Measurements from ENCODE around the gene TCOF1.
A peak's percentile ranks its signal among the peaks of the same experiment; 100 is the strongest.

Gene TCOF1

GRCh38 chr5:150350524-150351344 is 6.8 kb upstream of the TCOF1 start:
- peak overlapping the region in 4 of 11 experiments; percentile 20 to 41 (median 26); a peak in 3 of 22 replicates for H3K9ac ChIP-seq
- no peaks in the 10 kb centered on the region for H3K27me3 ChIP-seq
- no peak for TF ChIP-seq Cebpa-rat (IDR thresholded peaks at IDR 0.05)
- H3K4me3 ChIP-seq = no peak overlapping the region
- H4K20me1 ChIP-seq = 0 out of 22 replicates have a peak, but pooled peaks cover 0 to 6% (median 0%) of the 10 kb centered on the region in 11 experiments
- peak overlapping the region in 3 of 11 experiments; percentile 9 to 45 (median 43); a peak in 3 of 22 replicates for H3K27ac ChIP-seq
- H3K4me1 ChIP-seq = peaks cover 35 to 58% (median 49%) of the 10 kb centered on the region in 10 experiments
- no peaks in the 10 kb centered on the region for H3K36me3 ChIP-seq
- no peaks in the 10 kb centered on the region for H3K9me3 ChIP-seq (replicated peaks in 1 of 11)
- H3K4me2 ChIP-seq = peak overlapping the region; percentile 36 to 73 (median 60)

GRCh38 chr5:150352244-150353031 is 5.1 kb upstream of the TCOF1 start:
- peak overlapping the region in 3 of 11 experiments; percentile 3 to 16 (median 6); a peak in 1 of 22 replicates for H3K9ac ChIP-seq
- H3K36me3 ChIP-seq = no peaks in the 10 kb centered on the region
- H3K4me3 ChIP-seq = no peak overlapping the region
- 0 out of 22 replicates have a peak, but pooled peaks cover 0 to 6% (median 0%) of the 10 kb centered on the region in 11 experiments for H4K20me1 ChIP-seq
- no peak for TF ChIP-seq Cebpa-rat (IDR thresholded peaks at IDR 0.05)
- peak overlapping the region in 4 of 11 experiments; percentile 7 to 39 (median 20); a peak in 4 of 22 replicates for H3K27ac ChIP-seq
- H3K4me2 ChIP-seq = peak overlapping the region in 8 of 11 experiments; percentile 58 to 78 (median 73); a peak in 16 of 22 replicates
- H3K9me3 ChIP-seq (replicated peaks in 1 of 11) = no peaks in the 10 kb centered on the region
- no peaks in the 10 kb centered on the region for H3K27me3 ChIP-seq
- peaks cover 27 to 49% (median 41%) of the 10 kb centered on the region in 10 experiments for H3K4me1 ChIP-seq

GRCh38 chr5:150353032-150353675 is 4.3 kb upstream of the TCOF1 start:
- Histone ChIP-seq H3K9ac (peak overlapping the region in 1 of 11 experiments; percentile 3; a peak in 1 of 22 replicates), H3K27me3 (no peaks in the 10 kb centered on the region), H3K4me2 (peak overlapping the region in 6 of 11 experiments; percentile 58 to 78 (median 74); a peak in 12 of 22 replicates), H4K20me1 (peaks cover 0 to 6% (median 0%) of the 10 kb centered on the region in 11 experiments; a peak in 1 of 22 replicates), H3K27ac (peak overlapping the region in 3 of 11 experiments; percentile 7 to 31 (median 10); a peak in 2 of 22 replicates), H3K9me3 (replicated peaks in 1 of 11) (no peaks in the 10 kb centered on the region), H3K36me3 (no peaks in the 10 kb centered on the region), H3K4me3 (no peak overlapping the region), H3K4me1 (peaks cover 22 to 45% (median 37%) of the 10 kb centered on the region in 10 experiments)
- no peak for TF ChIP-seq Cebpa-rat (IDR thresholded peaks at IDR 0.05)

- Histone ChIP-seq H3K9ac (no peak overlapping the region), H3K27ac (no peak overlapping the region), H3K4me1 (peaks cover 29 to 59% (median 48%) of the 10 kb centered on the region in 10 experiments), H3K27me3 (no peaks in the 10 kb centered on the region), H3K36me3 (peaks cover 3 to 21% (median 19%) of the 10 kb centered on the region in 11 experiments; a peak in 20 of 22 replicates), H3K4me2 (no peak overlapping the region), H4K20me1 (peaks cover 0 to 28% (median 24%) of the 10 kb centered on the region in 11 experiments; a peak in 17 of 22 replicates), H3K4me3 (no peak overlapping the region), H3K9me3 (replicated peaks in 1 of 11) (no peaks in the 10 kb centered on the region)
- TF ChIP-seq Cebpa-rat (IDR thresholded peaks at IDR 0.05) = no peak
Measured at GRCh38 chr5:150355791-150356190, 1.7 kb upstream of the TCOF1 start.

- peak overlapping the region in 10 of 11 experiments; percentile 42 to 96 (median 88); a peak in 18 of 22 replicates for H3K27ac ChIP-seq
- H3K36me3 ChIP-seq = peaks cover 13 to 31% (median 28%) of the 10 kb centered on the region in 11 experiments
- peak overlapping the region in 9 of 11 experiments; percentile 10 to 97 (median 91); a peak in 16 of 22 replicates for H3K9ac ChIP-seq
- H4K20me1 ChIP-seq = peaks cover 0 to 37% (median 29%) of the 10 kb centered on the region in 11 experiments; a peak in 17 of 22 replicates
- H3K4me1 ChIP-seq = peaks cover 21 to 49% (median 42%) of the 10 kb centered on the region in 10 experiments
- no peaks in the 10 kb centered on the region for H3K27me3 ChIP-seq
- H3K9me3 ChIP-seq (replicated peaks in 1 of 11) = no peaks in the 10 kb centered on the region
- H3K4me2 ChIP-seq = peak overlapping the region; percentile 41 to 75 (median 65)
- H3K4me3 ChIP-seq = peak overlapping the region; percentile 86 to 100 (median 95); a peak in 12 of 20 replicates
- TF ChIP-seq Cebpa-rat (IDR thresholded peaks at IDR 0.05) = no peak
Measured at GRCh38 chr5:150356575-150357294, 762 bp upstream of the TCOF1 start.

GRCh38 chr5:150358261-150359095 is 981 bp downstream of the TCOF1 start:
- H3K27me3 ChIP-seq = no peaks in the 10 kb centered on the region
- peak overlapping the region; percentile 86 to 97 (median 91) for H3K9ac ChIP-seq
- peaks cover 0 to 54% (median 46%) of the 10 kb centered on the region in 11 experiments; a peak in 19 of 22 replicates for H4K20me1 ChIP-seq
- peak overlapping the region; percentile 86 to 100 (median 95) for H3K4me3 ChIP-seq
- H3K36me3 ChIP-seq = peaks cover 30 to 48% (median 46%) of the 10 kb centered on the region in 11 experiments
- peak overlapping the region; percentile 60 to 96 (median 90); a peak in 21 of 22 replicates for H3K27ac ChIP-seq
- peak overlapping the region; percentile 84 to 97 (median 92) for H3K4me2 ChIP-seq
- H3K4me1 ChIP-seq = peaks cover 21 to 40% (median 27%) of the 10 kb centered on the region in 10 experiments
- no peak for TF ChIP-seq Cebpa-rat (IDR thresholded peaks at IDR 0.05)
- no peaks in the 10 kb centered on the region for H3K9me3 ChIP-seq (replicated peaks in 1 of 11)

GRCh38 chr5:150361301-150361700 is 3.8 kb downstream of the TCOF1 start:
- TF ChIP-seq Cebpa-rat (IDR thresholded peaks at IDR 0.05) = no peak
- Histone ChIP-seq H3K36me3 (peaks cover 58 to 77% (median 74%) of the 10 kb centered on the region in 11 experiments), H4K20me1 (peaks cover 0 to 82% (median 65%) of the 10 kb centered on the region in 11 experiments; a peak in 19 of 22 replicates), H3K27ac (no peak overlapping the region), H3K27me3 (no peaks in the 10 kb centered on the region), H3K4me2 (no peak overlapping the region), H3K9ac (no peak overlapping the region), H3K4me1 (peaks cover 21 to 40% (median 27%) of the 10 kb centered on the region in 10 experiments), H3K9me3 (replicated peaks in 1 of 11) (no peaks in the 10 kb centered on the region), H3K4me3 (no peak overlapping the region)
